GM15510 (cell line): ENCODE data around the gene FBXL4.

ENCODE experiments used
- POLR2A ChIP-seq: IDR thresholded peaks from 3 replicates; pipeline ENCODE4 v1.6.1; 2011; ENCODE audit warnings: borderline replicate concordance; ENCODE audit not compliant: insufficient read length; ENCODE audit errors: extremely low read depth

Gene FBXL4

DNA sequence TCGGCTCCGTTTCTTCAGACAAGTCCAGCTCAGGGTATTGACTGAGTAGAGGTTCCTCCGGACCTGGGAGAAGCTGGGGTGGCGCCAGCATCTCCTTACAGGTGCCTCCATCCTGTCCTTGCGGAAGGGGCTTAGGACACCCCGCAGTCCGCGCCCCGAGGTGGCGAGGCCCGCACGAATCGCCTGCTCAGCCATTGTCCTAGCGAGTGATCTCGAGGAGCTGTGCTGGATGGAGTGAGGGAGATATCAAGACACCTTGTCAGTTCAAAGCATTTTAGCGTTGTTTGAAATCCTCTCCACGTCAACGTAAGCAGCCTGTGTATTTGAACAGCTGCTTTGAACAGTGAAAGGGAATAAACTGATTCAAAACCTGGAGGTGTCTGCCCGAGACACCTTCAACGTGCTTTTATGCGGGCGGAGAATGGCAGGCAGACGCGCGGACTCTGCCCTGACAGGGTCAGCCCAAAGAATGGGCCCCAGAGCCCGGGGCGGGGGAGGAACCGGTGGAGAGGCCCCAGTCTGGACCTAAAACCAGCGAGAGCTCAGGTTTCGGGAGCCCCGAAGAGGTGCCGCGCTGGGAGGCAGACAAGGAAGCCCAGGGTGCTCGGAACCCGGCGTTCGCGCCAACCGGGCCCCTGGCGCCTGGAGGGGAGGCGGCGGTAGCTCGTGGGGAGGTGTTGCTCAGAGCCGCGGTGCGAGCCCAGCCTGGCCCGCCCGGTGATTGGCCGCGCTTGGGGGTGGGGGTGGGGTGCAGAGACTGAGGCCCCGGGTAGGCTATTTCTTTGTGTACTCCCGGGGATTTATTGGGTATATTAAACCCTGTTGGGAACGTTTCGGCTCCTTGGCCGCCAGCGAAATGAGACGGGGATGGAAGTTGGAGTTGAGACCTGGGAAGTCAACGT lies 116.4 kb downstream of the FBXL4 start:
- TF ChIP-seq POLR2A, result no peak

GRCh38 chr6:98830146-98830545 lies 117.6 kb downstream of the FBXL4 start:
- TF ChIP-seq POLR2A, result no peak

DNA sequence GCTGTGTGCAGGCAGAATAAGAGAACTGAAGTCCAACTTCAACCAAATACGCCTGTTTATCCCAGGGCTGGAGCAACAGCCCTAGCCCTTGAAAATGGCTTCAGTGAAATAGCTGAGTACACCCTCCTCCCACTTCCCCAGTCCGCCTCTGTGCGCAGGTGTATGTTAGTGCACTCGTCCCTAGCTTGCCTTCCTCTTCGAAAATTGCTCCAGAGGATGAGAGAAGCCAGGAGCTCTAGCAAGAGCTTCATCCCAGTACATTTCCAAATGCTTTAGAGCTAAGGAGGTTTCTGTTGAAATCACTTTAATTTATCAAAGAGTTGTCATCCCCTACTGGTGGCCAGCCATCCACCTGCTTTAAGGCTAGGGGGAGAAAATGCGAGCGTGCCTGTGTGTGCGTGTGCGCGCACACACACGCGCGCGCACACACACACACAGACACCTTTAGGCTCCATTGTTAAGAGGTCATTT lies 118.8 kb downstream of the FBXL4 start:
- no peak for TF ChIP-seq POLR2A

DNA sequence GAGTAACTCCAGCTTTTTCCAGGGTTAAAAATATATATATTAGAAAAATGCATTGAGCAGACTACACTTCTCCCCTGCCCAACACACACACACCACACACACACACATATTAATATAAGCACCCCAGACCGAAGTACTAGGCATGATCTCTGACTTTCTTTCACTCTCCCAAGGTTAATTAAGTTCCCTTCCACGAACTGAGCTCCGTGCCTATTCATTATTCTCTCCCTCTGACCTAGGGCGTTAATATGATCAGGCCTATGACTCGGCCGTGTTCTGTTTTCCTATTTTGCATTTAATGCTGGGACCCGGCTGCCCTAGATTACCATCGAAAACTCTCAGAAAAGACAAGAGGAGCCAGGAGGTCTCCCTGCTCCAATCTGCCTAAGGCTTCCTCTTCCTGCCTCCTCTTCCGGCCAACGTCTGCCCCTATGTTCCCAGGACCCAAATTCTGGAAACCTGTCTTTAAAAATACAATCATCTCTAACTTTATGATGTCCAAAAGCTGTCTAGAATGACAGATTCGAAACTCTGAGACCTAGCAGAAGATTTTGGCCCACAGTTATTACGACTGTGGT lies 119.4 kb downstream of the FBXL4 start:
- TF ChIP-seq POLR2A, result no peak

DNA sequence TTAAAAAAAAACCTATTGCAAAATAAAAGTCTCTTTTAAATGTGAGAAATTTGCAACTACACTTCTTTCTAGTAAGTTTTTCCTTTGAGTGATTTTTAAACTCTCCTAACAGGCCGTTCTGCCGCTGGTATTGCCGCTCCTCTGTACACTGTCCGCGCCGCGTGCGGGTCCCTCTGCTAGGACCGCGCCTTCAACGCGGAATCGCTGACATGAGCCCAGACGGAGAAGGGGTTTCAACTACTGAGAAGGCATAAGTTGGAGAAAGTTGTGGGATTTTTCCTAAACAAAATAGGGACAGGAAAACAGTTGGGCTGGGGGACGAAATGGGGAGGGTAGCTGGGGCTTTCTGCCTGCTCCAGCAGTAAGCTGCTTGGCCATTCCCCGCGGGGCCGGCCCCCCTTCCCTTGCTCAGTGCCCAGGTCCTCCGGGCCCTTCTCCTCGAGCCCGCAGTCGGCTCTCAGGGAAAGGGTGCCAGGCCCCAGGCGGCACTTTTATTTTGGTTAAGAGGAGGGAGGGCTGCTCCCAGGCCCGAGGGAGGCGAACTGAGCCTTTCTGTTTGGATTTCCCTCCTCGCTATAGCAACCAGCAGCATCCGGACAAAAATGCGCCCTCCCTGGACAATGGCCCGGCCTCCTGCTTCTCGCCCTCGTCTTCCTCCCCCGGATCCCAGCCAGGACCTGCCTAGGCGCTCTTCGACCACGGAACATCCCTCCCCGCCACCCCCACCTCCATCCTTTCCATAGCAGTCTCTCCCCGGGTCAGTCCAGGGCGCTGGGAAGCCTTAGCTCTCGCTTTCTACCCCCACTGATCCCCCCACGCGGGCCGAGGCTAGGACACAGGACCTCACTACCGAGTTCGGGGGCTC lies 120.2 kb downstream of the FBXL4 start:
- no peak for TF ChIP-seq POLR2A

GRCh38 chr6:98825600-98826230 lies 122.0 kb downstream of the FBXL4 start:
- TF ChIP-seq POLR2A, result no peak

DNA sequence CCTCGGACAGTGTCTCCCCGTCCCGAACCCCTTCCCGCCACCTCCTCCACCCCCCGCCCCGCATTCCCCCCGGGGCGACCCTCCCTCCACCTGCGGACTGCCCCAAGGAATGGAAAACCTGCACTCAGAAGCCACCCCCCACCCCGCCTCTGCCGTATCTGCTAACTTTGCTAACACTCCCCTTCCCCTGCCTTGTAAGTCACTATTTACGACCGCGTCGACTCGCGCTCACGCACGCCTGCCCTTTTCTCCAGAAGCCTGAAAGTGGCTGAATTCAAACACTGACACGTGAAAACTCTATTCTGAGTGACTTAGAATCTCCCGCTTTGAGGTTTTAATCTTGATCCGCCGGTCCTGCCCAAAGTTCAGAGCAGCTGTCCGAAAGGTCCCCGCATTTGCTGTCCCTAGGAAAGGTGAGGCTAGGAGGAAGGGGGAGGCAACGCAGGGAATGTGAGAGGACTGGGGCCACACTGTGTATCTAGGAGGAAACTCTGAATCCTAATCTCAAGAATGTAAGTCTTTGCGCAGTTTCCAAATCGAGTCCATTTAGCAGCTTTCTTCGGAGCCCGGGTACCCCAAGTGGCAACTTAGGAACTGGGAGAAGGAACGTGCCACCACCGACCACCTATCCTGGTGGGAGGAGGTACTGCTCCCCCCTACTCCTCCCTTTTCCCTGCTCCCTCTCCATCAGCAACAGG lies 122.7 kb downstream of the FBXL4 start:
- no peak for TF ChIP-seq POLR2A

- TF ChIP-seq POLR2A, result no peak
Measured at GRCh38 chr6:98824162-98824901, 123.4 kb downstream of the FBXL4 start.

DNA sequence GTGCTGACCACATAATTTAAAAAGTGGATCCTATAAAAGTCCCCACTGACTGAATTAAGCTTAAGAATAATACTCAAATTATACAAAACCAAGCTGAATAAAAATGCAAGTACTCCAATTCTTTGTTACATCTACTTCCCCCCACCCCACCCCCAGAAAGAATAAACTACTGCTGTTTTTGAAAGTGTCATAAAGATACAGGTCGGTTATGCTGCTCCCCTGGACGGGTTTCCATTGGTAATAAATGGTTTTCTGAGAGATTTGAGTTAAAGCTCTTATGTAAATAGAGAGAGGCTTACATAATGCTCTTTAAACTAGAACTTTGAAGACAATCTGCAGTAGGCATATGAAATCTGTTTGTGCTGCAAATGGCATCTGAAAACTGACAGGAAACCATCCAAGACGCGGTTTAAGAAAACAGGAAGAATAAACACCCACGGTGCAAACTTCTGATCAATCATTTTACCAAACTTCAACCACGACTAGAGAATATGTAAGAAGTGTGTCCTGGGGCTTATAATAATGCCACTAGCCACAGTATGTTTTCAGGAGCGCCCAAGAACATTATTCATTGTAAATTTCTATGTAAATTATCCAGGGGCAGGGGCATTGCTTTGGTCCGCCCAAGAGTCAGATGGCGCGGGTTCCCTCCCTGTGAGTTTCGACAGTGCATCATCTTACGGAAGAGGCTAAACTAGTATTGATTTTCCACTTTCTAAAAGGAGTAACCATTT lies 124.2 kb downstream of the FBXL4 start:
- TF ChIP-seq POLR2A, result no peak

DNA sequence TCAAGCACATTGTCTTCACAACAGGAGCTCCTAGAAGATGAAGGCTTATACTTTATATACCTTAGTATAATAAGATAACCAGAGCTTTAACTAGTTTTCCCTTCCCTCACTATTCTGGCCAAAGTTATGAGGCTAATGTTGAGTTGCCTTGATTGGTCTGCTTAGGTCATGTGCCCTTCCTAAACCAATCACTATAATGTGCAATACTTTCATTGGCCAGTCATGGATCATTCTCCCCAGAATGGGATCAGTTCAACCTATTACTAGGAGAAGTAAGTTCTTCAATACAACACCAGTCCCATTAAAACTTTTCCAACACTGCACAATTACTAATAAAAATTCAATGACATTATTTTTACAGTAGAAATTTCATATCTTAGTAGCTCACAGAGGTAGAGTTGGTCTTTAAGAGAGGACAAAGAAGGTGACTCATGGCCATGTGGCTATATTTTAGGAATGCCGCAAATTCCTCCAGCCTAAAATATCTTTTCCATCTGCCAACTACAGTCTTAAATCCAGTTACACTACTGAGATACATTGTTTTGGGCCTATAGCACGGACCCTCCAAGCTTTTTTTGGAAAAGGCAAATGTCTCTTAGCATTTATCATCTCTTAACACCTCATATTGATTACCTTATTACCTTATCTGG lies 125.9 kb downstream of the FBXL4 start:
- TF ChIP-seq POLR2A, result no peak
